Endothelial cell of umbilical vein (primary cell): ENCODE data around the gene GCLC. TPM values are rescaled to one million over a fixed set of nuclear protein-coding genes. Genes with fewer than 3 reads are reported as not detected.

Experiments
- BruUV-seq: library from RNA; stranded (reverse); fragments of 400-500 nt; replicated peaks from 2 replicates; lab custom pipeline; 2021; lab: Mats Ljungman, UMichigan
- CTCF ChIA-PET: fragments of 300-600, 350-600 bp; sonication (Branson Sonifier 250); formaldehyde crosslinking; loops from one replicate; lab custom pipeline; 2021; ENCODE audit warnings: antibody characterized with exemption, inconsistent platforms; lab: Charles Lee
- POLR2A ChIA-PET: fragments of 300-600, 350-600 bp; sonication (Branson Sonifier 250); formaldehyde crosslinking; loops from one replicate; lab custom pipeline; 2021; ENCODE audit warnings: antibody characterized with exemption, inconsistent platforms; lab: Charles Lee
- DNase-seq: peaks from one replicate; pipeline ENCODE4 v3.0.0-alpha.2; 2011; ENCODE audit warnings: low read depth, low spot score
- FAIRE-seq: peaks from 2 replicates; lab custom pipeline; 2011; peaks lifted over from hg19 to GRCh38; lab: Jason Lieb, UNC
- H2AFZ ChIP-seq: 2 replicates; pipeline ENCODE4 v1.6.0; 2012; ENCODE audit warnings: low read depth, low read length, control low read depth, inconsistent platforms
- H3K27ac ChIP-seq: 2 replicates; pipeline ENCODE4 v1.5.1; 2011; ENCODE audit warnings: low read depth, mild to moderate bottlenecking, control low read depth, low read length, moderate library complexity; ENCODE audit not compliant: insufficient read depth
- H3K27me3 ChIP-seq, 2 experiments: 2 replicates each; pipeline versions ENCODE4 v1.6.0 to v1.6.1; 2011; ENCODE audit warnings: low read length in 2 of 2, mixed read lengths in 1 of 2; ENCODE audit not compliant: control insufficient read depth in 2 of 2, insufficient read depth in 2 of 2
- H3K36me3 ChIP-seq, 2 experiments: 2 replicates in 1 of 2; 3 replicates in 1 of 2; pipeline ENCODE4 v1.5.1; 2011; ENCODE audit warnings: low read length in 2 of 2, mild to moderate bottlenecking in 1 of 2, moderate library complexity in 1 of 2; ENCODE audit not compliant: control insufficient read depth in 2 of 2, insufficient read depth in 2 of 2; ENCODE audit errors: extremely low read depth in 1 of 2
- H3K4me1 ChIP-seq: 3 replicates; pipeline ENCODE4 v1.5.1; 2011; ENCODE audit warnings: mild to moderate bottlenecking, low read length; ENCODE audit not compliant: control insufficient read depth, insufficient read depth; ENCODE audit errors: extremely low read depth
- H3K4me2 ChIP-seq: 2 replicates; pipeline ENCODE4 v1.6.1; 2011; ENCODE audit warnings: low read length, control low read depth, mixed read lengths; ENCODE audit not compliant: insufficient read depth
- H3K4me3 ChIP-seq, 3 experiments: fragments of 200-600 bp in 1 of 3; sonication (generic), shearing (Covaris generic) in 1 of 3; replicated peaks in 1 of 3; 2 replicates each; pipeline ENCODE4 v1.5.1; 2011 to 2016; ENCODE audit warnings: control low read depth in 3 of 3, low read length in 3 of 3, mild to moderate bottlenecking in 2 of 3, inconsistent platforms in 1 of 3, low read depth in 1 of 3, moderate library complexity in 1 of 3; ENCODE audit not compliant: insufficient read depth in 1 of 3
- H3K79me2 ChIP-seq: 2 replicates; pipeline ENCODE4 v1.6.0; 2012; ENCODE audit warnings: low read length, inconsistent platforms; ENCODE audit not compliant: control insufficient read depth, insufficient read depth
- H3K9ac ChIP-seq: replicated peaks from 2 replicates; pipeline ENCODE3; 2011; ENCODE audit warnings: low read length, control low read depth; ENCODE audit not compliant: insufficient read depth; ENCODE audit errors: extremely low read depth
- H3K9me1 ChIP-seq: replicated peaks from 3 replicates; pipeline ENCODE4 v1.6.0; 2011; ENCODE audit warnings: mild to moderate bottlenecking, low read length; ENCODE audit not compliant: control insufficient read depth, insufficient read depth; ENCODE audit errors: extremely low read depth
- H3K9me3 ChIP-seq: replicated peaks from 2 replicates; pipeline ENCODE4 v1.5.1; 2012; ENCODE audit warnings: low read length, inconsistent platforms; ENCODE audit not compliant: control insufficient read depth, insufficient read depth
- H4K20me1 ChIP-seq: replicated peaks from 2 replicates; pipeline ENCODE3; 2011; ENCODE audit warnings: mild to moderate bottlenecking, low read length; ENCODE audit not compliant: control insufficient read depth, insufficient read depth; ENCODE audit errors: extremely low read depth
- EZH2 ChIP-seq: IDR thresholded peaks from 2 replicates; pipeline ENCODE4 v1.6.1; 2012; ENCODE audit warnings: borderline replicate concordance, low read depth, mild to moderate bottlenecking, moderate library complexity, low read length, inconsistent platforms; ENCODE audit not compliant: severe bottlenecking
- FOS ChIP-seq: IDR thresholded peaks from 2 replicates; pipeline ENCODE4 v1.6.1; 2011; ENCODE audit warnings: mild to moderate bottlenecking, low read length, moderate library complexity, borderline replicate concordance; ENCODE audit not compliant: insufficient read depth
- GATA2 ChIP-seq: IDR thresholded peaks from 2 replicates; pipeline ENCODE4 v1.7.0; 2011; ENCODE audit warnings: low read depth, mild to moderate bottlenecking, moderate library complexity, mixed read lengths, low read length; ENCODE audit not compliant: insufficient read length, insufficient read depth
- JUN ChIP-seq: IDR thresholded peaks from 2 replicates; pipeline ENCODE4 v1.6.1; 2011; ENCODE audit warnings: borderline replicate concordance, low read depth; ENCODE audit not compliant: insufficient read length, insufficient read depth
- MYC ChIP-seq: IDR thresholded peaks from one replicate; pipeline ENCODE4 v1.6.1; 2011; ENCODE audit warnings: mild to moderate bottlenecking, low read depth, low read length
- POLR2A ChIP-seq: IDR thresholded peaks from 2 replicates; pipeline ENCODE4 v1.6.1; 2012; ENCODE audit warnings: low read depth, mild to moderate bottlenecking, control low read depth, low read length
- POLR2AphosphoS5 ChIP-seq: IDR thresholded peaks from 2 replicates; pipeline ENCODE4 v1.6.1; 2012; ENCODE audit warnings: low read depth, mild to moderate bottlenecking, control low read depth, low read length, moderate library complexity; ENCODE audit not compliant: insufficient read depth
- dilution Hi-C: fragments of 300-500 bp; cut with MboI; formaldehyde crosslinking; loops from one replicate; pipeline ENCODE4 v1.15.0; 2019; ENCODE audit warnings: low sequenced_read_pairs; ENCODE audit not compliant: extremely low pct_ligation_motif_present
- intact Hi-C: fragments of 100-400 bp; cut with micrococcal nuclease; formaldehyde crosslinking; loops from one replicate; pipeline ENCODE4 v1.10.0; 2022
- polyA plus RNA-seq, 4 experiments: library from polyadenylated mRNA; depleted of rRNA in 3 of 4; stranded (reverse) in 3 of 4; unstranded in 1 of 4; fragments of >200 nt; gene quantifications; 2 replicates each; pipeline versions ENCODE4 v1.2.1 to v1.2.3, GENCODE V29; 2011 to 2012; ENCODE audit warnings: missing spikeins in 1 of 4
- total RNA-seq: library from RNA; stranded (reverse); gene quantifications from 2 replicates; pipeline ENCODE4 v1.2.3, GENCODE V29; 2021
- TF ChIP-seq, protein P1 (sequence below): IDR thresholded peaks from 2 replicates; pipeline ENCODE4 v1.6.1; 2011; ENCODE audit not compliant: insufficient read depth, insufficient read length
- TF ChIP-seq, protein P2 (sequence below), 2 donors: IDR thresholded peaks; 1 replicate in 1 of 2; 2 replicates in 1 of 2; pipeline ENCODE4 v1.5.1; 2011; ENCODE audit warnings: low read length in 2 of 2, mild to moderate bottlenecking in 2 of 2, moderate library complexity in 2 of 2, control low read depth in 1 of 2, inconsistent platforms in 1 of 2, low read depth in 1 of 2; ENCODE audit not compliant: insufficient read depth in 1 of 2; ENCODE audit errors: extremely low read depth in 1 of 2

Gene GCLC
- total and polyA plus RNA-seq, 2 donors (not counting 3 experiments of a cell fraction or from before 2014, with no cell fraction given), result 7.3 to 22.8 TPM

DNA sequence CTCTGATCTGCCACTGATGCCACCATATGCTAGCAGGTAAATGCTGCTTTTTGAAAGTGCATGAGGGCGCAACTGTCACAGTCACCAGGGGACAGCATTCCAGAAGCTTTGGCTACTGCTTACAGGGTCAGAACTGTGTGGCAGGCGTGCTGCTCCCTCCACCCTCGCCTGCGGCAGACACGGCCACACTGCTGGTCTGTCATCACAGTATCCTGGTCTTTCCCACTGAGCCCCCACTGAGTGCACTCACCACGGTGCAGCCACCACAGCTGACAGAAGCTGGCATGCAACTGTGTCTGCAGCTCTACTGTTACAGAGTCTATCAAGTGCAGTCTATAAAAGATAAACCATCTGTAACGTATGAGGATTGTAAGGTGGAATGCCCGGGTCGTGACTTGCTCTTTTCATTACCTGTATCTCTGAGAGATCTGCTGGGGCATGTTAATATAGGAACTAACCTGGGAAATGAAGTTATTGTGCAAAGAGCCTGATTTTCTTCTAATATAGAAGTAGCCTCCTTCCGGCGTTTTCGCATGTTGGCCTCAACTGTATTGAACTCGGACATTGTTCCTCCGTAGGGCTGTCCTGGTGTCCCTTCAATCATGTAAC, 24.5 kb downstream of the GCLC start:
- no peaks in the 10 kb centered on the region for H3K27me3 ChIP-seq
- H2AFZ ChIP-seq, result no peak overlapping the region
- no peak for TF ChIP-seq MYC
- TF ChIP-seq GATA2, result no peak
- TF ChIP-seq EZH2, result no peak
- no peak for TF ChIP-seq POLR2A
- TF ChIP-seq, protein P1, sequence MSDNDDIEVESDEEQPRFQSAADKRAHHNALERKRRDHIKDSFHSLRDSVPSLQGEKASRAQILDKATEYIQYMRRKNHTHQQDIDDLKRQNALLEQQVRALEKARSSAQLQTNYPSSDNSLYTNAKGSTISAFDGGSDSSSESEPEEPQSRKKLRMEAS, result no peak
- no peak for TF ChIP-seq POLR2AphosphoS5
- TF ChIP-seq FOS, result no peak
- TF ChIP-seq, protein P2, sequence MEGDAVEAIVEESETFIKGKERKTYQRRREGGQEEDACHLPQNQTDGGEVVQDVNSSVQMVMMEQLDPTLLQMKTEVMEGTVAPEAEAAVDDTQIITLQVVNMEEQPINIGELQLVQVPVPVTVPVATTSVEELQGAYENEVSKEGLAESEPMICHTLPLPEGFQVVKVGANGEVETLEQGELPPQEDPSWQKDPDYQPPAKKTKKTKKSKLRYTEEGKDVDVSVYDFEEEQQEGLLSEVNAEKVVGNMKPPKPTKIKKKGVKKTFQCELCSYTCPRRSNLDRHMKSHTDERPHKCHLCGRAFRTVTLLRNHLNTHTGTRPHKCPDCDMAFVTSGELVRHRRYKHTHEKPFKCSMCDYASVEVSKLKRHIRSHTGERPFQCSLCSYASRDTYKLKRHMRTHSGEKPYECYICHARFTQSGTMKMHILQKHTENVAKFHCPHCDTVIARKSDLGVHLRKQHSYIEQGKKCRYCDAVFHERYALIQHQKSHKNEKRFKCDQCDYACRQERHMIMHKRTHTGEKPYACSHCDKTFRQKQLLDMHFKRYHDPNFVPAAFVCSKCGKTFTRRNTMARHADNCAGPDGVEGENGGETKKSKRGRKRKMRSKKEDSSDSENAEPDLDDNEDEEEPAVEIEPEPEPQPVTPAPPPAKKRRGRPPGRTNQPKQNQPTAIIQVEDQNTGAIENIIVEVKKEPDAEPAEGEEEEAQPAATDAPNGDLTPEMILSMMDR (IDR thresholded peaks at IDR 0.05; ENCODE audit: extremely low read depth in 1 of 2, insufficient read depth in 1 of 2, low read depth in 1 of 2, low read length in 2 of 2), result no peak
- no peak for TF ChIP-seq JUN
- intact Hi-C loops, result no loop called here
- H4K20me1 ChIP-seq, result no peaks in the 10 kb centered on the region
- FAIRE-seq, result no peak
- no TSS peak for BruUV-seq
- no peak for DNase-seq
- peaks cover 3% of the 10 kb centered on the region in 2 experiments for H3K36me3 ChIP-seq
- H3K79me2 ChIP-seq, result no peaks in the 10 kb centered on the region
- dilution Hi-C loops, result no loop called here
- CTCF ChIA-PET, result interaction anchor here (0.8 kb wide), 1 partner anchor 27 kb away, joined by 3 read pairs; no protein-coding TSS in a partner anchor
- no peaks in the 10 kb centered on the region for H3K9me3 ChIP-seq
- no peaks in the 10 kb centered on the region for H3K9me1 ChIP-seq
- H3K4me3 ChIP-seq, result no peak overlapping the region
- H3K4me1 ChIP-seq, result peaks cover 13% of the 10 kb centered on the region
- no peak overlapping the region for H3K9ac ChIP-seq
- POLR2A ChIA-PET, result no interaction called here
- H3K27ac ChIP-seq, result no peak overlapping the region
- no peak overlapping the region for H3K4me2 ChIP-seq
